Hepatocyte (in vitro differentiated cells): ENCODE measurements around the gene CYTH4.

Experiments
- EZH2phosphoT487 ChIP-seq: fragments of 200-600 bp; sonication (generic); IDR thresholded peaks from one replicate; pipeline ENCODE4 v1.6.1; 2018; ENCODE audit warnings: antibody characterized with exemption, mild to moderate bottlenecking, low read depth, moderate library complexity; ENCODE audit not compliant: unreplicated experiment, severe bottlenecking
- TF ChIP-seq, protein P1 (sequence below): fragments of 200-600 bp; sonication (generic); IDR thresholded peaks from 2 replicates; pipeline ENCODE4 v1.5.1; 2016; ENCODE audit warnings: antibody characterized with exemption, mild to moderate bottlenecking; ENCODE audit not compliant: poor library complexity

DNA sequence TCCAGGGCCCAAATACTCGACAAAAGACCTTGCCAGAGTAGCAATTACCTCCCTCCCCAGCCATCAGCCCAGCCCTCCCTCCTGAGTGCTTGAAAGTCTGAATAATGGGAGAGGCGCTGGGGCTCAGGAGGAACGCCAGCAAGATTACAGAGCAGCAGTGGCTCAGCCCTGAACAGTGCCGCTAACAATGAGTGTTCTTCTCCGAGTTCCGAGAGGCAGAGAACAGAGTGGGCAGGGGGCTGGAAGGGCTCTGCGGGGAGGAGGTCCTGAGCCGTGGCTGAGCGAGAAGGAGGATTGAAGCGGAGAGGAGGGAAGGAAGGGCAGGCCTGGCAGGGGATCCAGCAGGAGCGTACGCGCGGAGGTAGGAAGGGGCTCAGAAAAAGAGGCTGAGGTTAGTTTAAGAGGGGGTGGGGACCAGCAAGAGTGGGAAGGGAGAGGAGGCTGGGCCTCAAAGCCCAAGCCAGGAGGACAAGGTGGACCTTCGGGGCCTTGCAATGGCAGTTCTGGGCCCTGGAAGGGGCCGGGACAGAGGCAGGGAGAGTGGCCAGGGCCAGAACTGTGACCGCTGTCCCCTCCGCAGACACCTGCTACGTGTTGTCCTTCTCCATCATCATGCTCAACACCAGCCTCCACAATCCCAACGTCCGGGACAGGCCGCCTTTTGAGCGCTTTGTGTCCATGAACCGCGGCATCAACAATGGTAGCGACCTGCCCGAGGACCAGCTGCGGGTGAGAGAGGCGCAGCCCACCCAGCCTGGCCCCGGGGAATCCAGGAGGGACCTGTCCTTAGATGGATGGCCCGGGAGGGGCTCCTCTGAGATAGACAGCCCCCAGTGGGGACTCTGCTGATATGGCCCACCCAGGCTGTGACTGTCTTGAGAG, 20.6 kb downstream of the CYTH4 start:
- TF ChIP-seq, protein P1, sequence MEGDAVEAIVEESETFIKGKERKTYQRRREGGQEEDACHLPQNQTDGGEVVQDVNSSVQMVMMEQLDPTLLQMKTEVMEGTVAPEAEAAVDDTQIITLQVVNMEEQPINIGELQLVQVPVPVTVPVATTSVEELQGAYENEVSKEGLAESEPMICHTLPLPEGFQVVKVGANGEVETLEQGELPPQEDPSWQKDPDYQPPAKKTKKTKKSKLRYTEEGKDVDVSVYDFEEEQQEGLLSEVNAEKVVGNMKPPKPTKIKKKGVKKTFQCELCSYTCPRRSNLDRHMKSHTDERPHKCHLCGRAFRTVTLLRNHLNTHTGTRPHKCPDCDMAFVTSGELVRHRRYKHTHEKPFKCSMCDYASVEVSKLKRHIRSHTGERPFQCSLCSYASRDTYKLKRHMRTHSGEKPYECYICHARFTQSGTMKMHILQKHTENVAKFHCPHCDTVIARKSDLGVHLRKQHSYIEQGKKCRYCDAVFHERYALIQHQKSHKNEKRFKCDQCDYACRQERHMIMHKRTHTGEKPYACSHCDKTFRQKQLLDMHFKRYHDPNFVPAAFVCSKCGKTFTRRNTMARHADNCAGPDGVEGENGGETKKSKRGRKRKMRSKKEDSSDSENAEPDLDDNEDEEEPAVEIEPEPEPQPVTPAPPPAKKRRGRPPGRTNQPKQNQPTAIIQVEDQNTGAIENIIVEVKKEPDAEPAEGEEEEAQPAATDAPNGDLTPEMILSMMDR = no peak
- TF ChIP-seq EZH2phosphoT487 = no peak
